Measurements from ENCODE around the gene LMAN1.

Gene LMAN1

DNA sequence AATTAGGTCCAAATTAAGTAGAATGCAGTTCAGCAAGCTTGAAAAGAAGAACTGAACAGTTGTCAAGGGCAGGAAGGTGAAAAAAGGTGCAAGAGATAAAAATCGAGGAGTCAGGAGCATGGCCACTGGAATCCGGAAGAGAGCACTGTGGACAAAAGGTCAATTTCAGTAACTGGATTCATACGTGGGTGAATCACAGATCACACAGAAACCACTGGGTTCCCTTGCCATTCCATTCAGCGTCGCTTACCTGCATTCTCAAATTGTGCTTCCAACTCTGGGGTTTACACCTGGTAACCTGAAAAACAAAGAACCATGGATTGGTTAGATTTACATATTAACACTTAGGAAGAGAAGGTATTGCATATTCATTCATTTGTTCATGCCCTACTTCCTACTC, 21.6 kb upstream of the LMAN1 start:
- ChIA-PET POLR2A (ENCODE audit: low non-redundant PET) (no interaction called here), CTCF (no interaction called here)
- no peak overlapping the region for H3K27ac ChIP-seq
- no peak for DNase-seq (ENCODE audit: low spot score)
- TF ChIP-seq, protein P1, sequence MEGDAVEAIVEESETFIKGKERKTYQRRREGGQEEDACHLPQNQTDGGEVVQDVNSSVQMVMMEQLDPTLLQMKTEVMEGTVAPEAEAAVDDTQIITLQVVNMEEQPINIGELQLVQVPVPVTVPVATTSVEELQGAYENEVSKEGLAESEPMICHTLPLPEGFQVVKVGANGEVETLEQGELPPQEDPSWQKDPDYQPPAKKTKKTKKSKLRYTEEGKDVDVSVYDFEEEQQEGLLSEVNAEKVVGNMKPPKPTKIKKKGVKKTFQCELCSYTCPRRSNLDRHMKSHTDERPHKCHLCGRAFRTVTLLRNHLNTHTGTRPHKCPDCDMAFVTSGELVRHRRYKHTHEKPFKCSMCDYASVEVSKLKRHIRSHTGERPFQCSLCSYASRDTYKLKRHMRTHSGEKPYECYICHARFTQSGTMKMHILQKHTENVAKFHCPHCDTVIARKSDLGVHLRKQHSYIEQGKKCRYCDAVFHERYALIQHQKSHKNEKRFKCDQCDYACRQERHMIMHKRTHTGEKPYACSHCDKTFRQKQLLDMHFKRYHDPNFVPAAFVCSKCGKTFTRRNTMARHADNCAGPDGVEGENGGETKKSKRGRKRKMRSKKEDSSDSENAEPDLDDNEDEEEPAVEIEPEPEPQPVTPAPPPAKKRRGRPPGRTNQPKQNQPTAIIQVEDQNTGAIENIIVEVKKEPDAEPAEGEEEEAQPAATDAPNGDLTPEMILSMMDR (conservative IDR thresholded peaks at IDR 0.05; ENCODE audit: low read depth) = no peak

DNA sequence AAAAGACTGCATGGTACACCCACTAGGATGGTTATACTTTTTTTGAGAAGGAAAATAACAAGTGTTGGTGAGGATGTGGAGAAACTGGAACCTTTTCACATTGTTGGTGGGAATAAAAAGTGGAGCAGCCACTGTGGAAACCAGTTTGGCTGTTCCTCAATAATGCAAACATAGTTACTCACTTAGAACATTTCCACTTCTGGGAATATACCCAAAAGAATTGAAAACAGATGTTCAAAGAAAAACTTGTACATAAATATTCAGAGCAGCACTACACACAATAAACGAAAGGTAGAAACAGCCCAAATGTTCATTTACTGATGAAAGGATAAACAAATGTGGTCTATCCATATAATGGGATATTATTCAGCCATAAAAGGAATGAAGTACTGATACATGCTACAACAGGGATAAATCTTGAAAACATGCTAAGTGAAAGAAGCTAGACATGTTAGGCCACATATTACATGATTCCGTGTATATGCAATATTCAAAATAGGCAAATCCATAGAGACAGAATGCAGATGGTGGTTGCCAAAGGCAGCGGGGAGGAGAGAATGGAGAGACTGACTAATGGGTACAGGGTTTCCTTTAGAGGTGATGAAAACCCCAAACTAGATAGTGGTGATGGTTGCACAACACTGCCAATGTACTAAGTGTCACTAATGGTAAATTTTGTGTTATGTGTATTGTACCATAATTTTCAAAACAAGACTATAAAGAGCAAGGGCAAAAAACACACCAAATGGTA, 20.9 kb upstream of the LMAN1 start:
- ChIA-PET CTCF (no interaction called here), POLR2A (ENCODE audit: low non-redundant PET) (no interaction called here)
- DNase-seq (ENCODE audit: low spot score) = no peak
- TF ChIP-seq, protein P1 (conservative IDR thresholded peaks at IDR 0.05; ENCODE audit: low read depth) = no peak
- H3K27ac ChIP-seq = no peak overlapping the region

DNA sequence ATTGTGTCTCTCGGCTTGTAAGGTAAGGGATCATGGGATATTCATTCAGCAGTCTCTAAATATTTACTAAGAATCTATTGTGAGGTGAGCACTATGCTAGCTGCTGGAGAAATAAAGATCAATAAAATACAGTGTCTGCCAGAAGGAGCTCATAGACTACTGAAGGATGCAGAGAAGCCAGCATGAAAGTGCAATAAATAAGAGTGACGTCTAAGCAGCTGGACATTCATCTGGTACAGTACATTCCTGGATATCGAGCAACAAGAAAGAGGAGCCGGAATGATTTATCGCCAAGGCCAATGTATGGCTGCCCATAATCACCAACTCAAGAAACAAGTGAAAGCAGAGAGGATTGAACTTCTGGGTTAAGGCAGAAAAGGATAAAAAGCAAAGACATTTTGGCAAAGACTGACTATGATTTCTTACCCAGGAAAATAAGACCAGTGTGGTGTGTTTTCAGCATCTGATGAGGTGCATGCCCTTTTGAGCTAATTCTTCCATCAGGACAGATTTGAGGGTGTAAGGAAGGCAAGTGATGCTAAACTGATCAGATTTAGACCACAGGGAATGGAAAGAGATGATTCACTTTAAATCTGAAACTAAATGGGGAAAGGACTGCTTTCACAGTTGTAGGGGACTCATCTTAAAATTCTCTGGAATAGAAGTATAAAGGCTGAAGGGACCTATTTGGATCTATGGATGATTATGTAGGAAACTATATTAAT, 18.7 kb upstream of the LMAN1 start:
- POLR2A ChIA-PET (ENCODE audit: low non-redundant PET) = no interaction called here
- TF ChIP-seq, protein P1 (conservative IDR thresholded peaks at IDR 0.05; ENCODE audit: low read depth) = no peak
- CTCF ChIA-PET = no interaction called here
- no peak overlapping the region for H3K27ac ChIP-seq
- no peak for DNase-seq (ENCODE audit: low spot score)

DNA sequence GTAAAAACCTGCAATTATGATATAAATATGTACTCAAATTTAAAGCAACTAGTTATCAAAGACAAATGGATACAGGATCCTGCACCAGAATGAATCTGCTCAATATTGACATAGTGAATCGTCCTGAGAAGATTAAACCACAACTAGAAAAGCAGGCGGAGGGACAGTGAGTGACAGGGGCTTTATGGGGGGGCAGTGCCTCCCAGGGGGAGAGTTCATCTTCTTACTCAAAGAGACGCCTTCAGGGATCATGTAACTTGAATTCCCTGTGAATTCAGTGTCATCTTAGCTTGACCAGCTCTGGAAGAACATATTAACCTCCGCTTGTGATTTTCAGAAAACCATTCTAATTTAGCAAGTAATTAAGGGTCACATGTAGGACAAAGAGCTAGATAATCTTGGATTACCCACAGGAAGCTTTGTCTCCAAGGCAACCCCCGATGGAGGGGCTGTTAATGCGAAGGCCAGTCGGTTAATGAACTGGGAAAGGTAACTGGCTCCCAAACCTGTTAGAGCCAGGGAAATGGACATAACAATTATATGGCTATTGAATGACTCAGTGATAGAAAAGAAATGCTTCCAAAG, 17.4 kb upstream of the LMAN1 start:
- ChIA-PET POLR2A (ENCODE audit: low non-redundant PET) (no interaction called here), CTCF (interaction anchor here (0.6 kb wide), 2 partner anchors 10 to 417 kb away, joined by 4 read pairs; no protein-coding TSS in a partner anchor)
- TF ChIP-seq, protein P1 (conservative IDR thresholded peaks at IDR 0.05; ENCODE audit: low read depth) = no peak
- H3K27ac ChIP-seq = no peak overlapping the region
- DNase-seq (ENCODE audit: low spot score) = no peak

DNA sequence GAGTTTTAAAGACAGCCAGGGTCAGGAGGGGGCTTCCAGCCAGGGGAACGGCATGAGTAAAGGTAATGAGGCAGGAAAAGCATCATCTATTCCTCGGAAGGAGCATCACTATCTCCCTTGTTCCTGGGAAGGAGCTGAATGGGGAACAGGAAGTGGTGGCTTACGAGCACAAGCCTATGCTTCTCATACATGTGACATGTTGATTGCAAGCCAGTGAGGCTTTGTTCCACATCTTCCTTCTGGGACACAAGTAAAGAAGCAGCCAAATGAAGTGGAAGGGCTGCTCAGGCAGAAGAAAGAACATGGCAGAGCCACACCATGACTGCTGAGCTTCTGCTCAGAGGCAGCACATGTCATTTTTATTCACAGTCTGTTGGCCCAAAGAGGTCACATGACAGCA, 15.1 kb upstream of the LMAN1 start:
- TF ChIP-seq, protein P1 (conservative IDR thresholded peaks at IDR 0.05; ENCODE audit: low read depth) = no peak
- POLR2A ChIA-PET (ENCODE audit: low non-redundant PET) = no interaction called here
- CTCF ChIA-PET = interaction anchor here (0.6 kb wide), 1 partner anchor 29 kb away, joined by 3 read pairs; no protein-coding TSS in a partner anchor
- DNase-seq (ENCODE audit: low spot score) = no peak
- H3K27ac ChIP-seq = no peak overlapping the region

DNA sequence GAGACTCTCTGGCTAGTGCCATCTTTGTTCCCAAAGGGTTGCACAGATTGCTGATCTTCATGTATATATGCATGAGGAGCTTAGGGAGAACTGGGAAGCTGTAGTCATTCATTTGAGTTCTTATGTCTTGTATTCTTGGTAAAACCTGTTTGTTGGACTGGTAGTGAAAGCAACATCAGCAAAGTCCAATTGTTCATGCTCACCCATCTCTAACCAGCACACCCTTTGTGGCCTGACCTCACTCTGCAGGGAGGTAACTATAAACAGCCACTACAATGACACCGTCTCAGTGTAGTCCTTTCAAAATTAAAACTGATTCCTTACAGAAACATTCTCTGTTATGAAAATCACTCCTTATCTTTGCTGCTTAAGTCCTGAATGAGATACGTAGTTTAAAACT, 13.9 kb upstream of the LMAN1 start:
- CTCF ChIA-PET = no interaction called here
- POLR2A ChIA-PET (ENCODE audit: low non-redundant PET) = no interaction called here
- no peak overlapping the region for H3K27ac ChIP-seq
- DNase-seq (ENCODE audit: low spot score) = no peak
- TF ChIP-seq, protein P1 (conservative IDR thresholded peaks at IDR 0.05; ENCODE audit: low read depth) = no peak
